Stimulated activated effector memory CD8-positive, alpha-beta T cell treated with anti-CD3 and anti-CD28 coated beads, Interleukin-12 subunit alpha, Interleukin-12 subunit beta, amount 100 ng/mL, for 72 hours (primary cell): ENCODE measurements around the gene AMBRA1.

Experiments
- ATAC-seq: fragments of 150-1000 bp; cut with Tn5 transposase; 2 replicates; pipeline ENCODE4 v1.10.0; 2021
- DNase-seq, 2 donors: peaks; one replicate each; pipeline ENCODE4 v3.0.0; 2021 to 2022; ENCODE audit warnings: low spot score in 2 of 2
- H3K27ac Mint-ChIP-seq: one replicate; pipeline ENCODE4 v1.8.0; 2022; ENCODE audit warnings: mild to moderate bottlenecking, mixed read lengths
- H3K36me3 Mint-ChIP-seq: one replicate; pipeline ENCODE4 v1.8.0; 2022; ENCODE audit warnings: mild to moderate bottlenecking, mixed read lengths
- H3K4me1 Mint-ChIP-seq: one replicate; pipeline ENCODE4 v1.8.0; 2022; ENCODE audit warnings: mixed read lengths
- H3K4me3 Mint-ChIP-seq: one replicate; pipeline ENCODE4 v1.8.0; 2022; ENCODE audit warnings: mild to moderate bottlenecking, mixed read lengths
- H3K9me3 Mint-ChIP-seq: one replicate; pipeline ENCODE4 v1.8.0; 2022; ENCODE audit warnings: mixed read lengths

AMBRA1 gene

GRCh38 chr11:46391186-46391577 lies 202.6 kb downstream of the AMBRA1 start:
- DNase-seq: no peak
- Mint-ChIP-seq H3K9me3 (no peaks in the 10 kb centered on the region), H3K27ac (no peak overlapping the region), H3K4me3 (peak overlapping the region; percentile 56), H3K36me3 (peaks cover 11% of the 10 kb centered on the region), H3K4me1 (peaks cover 44% of the 10 kb centered on the region)
- ATAC-seq: no peak

- peaks cover 11% of the 10 kb centered on the region for H3K36me3 Mint-ChIP-seq
- no peak for ATAC-seq
- peak in 1 of 2 donors; percentile 68 for DNase-seq
- H3K9me3 Mint-ChIP-seq: no peaks in the 10 kb centered on the region
- peaks cover 50% of the 10 kb centered on the region for H3K4me1 Mint-ChIP-seq
- peak overlapping the region; percentile 56 for H3K4me3 Mint-ChIP-seq
- H3K27ac Mint-ChIP-seq: no peak overlapping the region
Observed at GRCh38 chr11:46390331-46391171, 203.3 kb downstream of the AMBRA1 start.

DNA sequence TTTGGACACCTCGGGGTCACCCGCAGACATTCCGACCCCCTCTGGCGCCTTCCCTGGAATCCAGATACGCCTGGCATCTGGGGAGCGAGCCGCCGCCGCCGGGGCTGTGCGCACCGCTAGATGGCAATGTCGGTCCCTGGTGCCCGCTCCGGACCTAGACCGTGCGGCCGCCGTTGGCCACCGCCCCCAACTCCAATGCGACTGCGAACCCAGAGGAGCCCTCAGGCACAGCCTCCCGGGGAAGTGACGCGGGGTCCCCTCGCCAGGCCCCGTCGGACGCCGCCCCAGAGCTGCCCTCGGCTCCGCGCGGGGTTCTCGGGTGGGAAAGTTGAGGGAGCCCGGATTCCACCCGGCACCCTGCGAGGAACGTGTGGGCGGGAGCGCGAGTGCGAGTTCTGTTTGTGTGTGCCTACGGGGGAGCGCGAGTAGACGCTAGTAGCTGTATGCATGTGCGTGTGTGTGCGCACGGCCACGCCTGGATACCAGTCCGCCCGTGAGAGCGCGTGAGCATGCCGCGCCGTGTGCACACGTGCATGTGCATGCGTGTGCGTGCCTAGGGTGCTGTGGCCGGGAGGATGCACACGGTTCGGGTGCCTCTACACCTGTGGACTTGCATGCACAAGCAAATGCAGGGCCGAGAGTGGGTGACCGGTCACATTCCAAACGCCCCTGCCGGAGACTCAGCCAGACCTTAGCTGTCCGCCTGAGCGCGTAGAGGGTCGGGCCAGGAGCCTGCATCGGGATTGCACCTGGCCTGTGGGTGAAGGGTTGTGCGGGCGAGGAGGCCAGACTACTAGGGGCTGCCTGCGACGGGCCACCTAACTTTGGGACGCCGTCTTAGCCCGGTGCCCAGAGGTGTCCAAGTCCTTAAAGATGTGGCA lies 204.1 kb downstream of the AMBRA1 start:
- H3K4me1 Mint-ChIP-seq: peaks cover 50% of the 10 kb centered on the region
- no peak overlapping the region for H3K27ac Mint-ChIP-seq
- no peaks in the 10 kb centered on the region for H3K9me3 Mint-ChIP-seq
- ATAC-seq (peak; percentile 68), DNase-seq (peak in 1 of 2 donors; percentile 87)
- H3K4me3 Mint-ChIP-seq: peak overlapping the region; percentile 56
- peaks cover 11% of the 10 kb centered on the region for H3K36me3 Mint-ChIP-seq

GRCh38 chr11:46388619-46389449 lies 205.0 kb downstream of the AMBRA1 start:
- DNase-seq: peak in 1 of 2 donors; percentile 52
- no peak for ATAC-seq
- Mint-ChIP-seq H3K27ac (no peak overlapping the region), H3K4me3 (peak overlapping the region; percentile 56), H3K36me3 (peaks cover 11% of the 10 kb centered on the region), H3K9me3 (no peaks in the 10 kb centered on the region), H3K4me1 (peaks cover 50% of the 10 kb centered on the region)

DNA sequence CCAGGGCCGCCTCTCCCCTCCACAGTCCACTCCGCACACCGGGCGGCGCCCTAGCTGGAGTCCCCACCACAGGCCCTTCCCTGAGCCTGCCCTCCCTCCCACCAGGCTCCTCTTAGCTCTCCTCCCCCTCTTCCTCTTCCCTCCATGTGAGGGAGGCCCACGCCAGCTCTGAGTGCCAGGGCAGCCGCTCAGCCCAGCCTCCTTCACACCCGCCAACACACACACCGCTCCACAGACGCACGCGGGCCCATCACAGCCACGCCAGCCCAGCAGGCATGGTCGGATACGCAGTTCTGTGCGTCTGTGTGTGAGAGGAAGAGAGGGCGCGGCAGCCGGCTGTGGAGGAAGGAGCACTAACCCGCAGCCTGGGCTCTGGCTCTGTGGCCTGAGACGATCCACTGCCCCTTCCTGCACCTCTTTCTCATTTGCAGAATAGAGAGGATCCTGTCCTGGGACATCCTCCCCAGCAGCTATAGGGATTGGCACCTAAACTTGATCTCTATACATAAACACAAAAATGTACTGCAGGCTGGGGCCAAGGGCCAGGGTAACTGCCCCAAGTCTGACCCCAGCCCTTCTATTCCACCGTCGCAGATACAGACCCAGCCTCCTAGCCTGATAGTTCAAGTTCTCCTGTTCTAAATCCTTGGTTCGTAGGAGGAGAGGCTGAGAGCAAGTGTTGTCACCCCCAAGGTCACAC lies 205.8 kb downstream of the AMBRA1 start:
- ATAC-seq: peak; percentile 8
- Mint-ChIP-seq H3K9me3 (no peaks in the 10 kb centered on the region), H3K36me3 (peaks cover 11% of the 10 kb centered on the region), H3K4me3 (peak overlapping the region; percentile 25), H3K27ac (no peak overlapping the region), H3K4me1 (peaks cover 46% of the 10 kb centered on the region)
- peak in 1 of 2 donors; percentile 54 for DNase-seq

- no peak overlapping the region for H3K4me3 Mint-ChIP-seq
- no peak for ATAC-seq
- H3K27ac Mint-ChIP-seq: no peak overlapping the region
- DNase-seq: no peak
- H3K36me3 Mint-ChIP-seq: peaks cover 7% of the 10 kb centered on the region
- H3K9me3 Mint-ChIP-seq: no peaks in the 10 kb centered on the region
- H3K4me1 Mint-ChIP-seq: peaks cover 40% of the 10 kb centered on the region
Observed at GRCh38 chr11:46387456-46387855, 206.4 kb downstream of the AMBRA1 start.

DNA sequence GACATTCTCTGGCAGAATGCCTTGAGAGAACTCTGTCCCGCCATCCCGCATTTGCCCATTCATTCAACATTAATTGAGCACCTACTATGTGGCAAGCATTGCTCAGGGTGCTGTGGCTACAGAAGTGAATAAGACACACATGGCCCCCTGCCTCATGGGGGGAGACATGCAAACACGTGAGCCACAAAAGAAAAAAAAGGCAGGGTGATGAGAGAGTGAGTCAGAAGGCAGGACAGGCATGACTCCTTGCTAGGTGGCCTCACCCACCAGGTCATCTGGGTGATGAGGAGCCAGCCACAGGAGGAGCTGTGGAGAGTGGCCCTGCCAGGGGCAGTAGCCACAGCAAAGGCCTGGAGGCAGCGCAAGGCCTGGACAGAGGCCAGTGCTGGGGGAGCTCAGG lies 207.1 kb downstream of the AMBRA1 start:
- DNase-seq (peak in 1 of 2 donors; percentile 47), ATAC-seq (peak; percentile 14)
- H3K4me1 Mint-ChIP-seq: peaks cover 46% of the 10 kb centered on the region
- no peak overlapping the region for H3K4me3 Mint-ChIP-seq
- H3K9me3 Mint-ChIP-seq: no peaks in the 10 kb centered on the region
- H3K27ac Mint-ChIP-seq: peak overlapping the region; percentile 57
- peaks cover 12% of the 10 kb centered on the region for H3K36me3 Mint-ChIP-seq

DNA sequence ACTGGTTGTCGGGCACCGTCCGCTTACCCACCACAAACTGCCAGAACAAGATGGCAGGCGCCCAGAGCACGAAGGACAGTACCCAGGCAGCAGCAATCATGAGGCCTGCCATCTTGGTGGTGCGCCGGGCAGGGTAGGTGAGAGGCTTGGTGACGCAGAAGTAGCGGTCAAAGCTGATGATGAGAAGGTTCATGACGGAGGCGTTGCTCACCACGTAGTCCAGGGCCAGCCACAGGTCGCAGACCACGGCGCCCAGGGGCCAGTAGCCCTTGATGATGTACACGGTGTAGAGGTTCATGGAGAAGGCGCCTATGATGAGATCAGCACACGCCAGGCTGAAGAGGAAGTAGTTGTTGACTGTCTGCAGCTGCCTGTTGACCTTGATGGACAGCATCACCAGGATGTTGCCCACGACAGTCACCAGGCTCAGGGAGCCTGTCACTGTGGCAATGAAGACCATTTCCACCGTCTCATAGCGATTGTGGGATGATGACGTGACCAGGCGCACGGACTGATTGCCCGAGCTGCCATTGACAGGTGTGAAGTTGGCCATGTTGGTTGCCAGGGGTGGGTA lies 207.7 kb downstream of the AMBRA1 start:
- Mint-ChIP-seq H3K36me3 (peaks cover 13% of the 10 kb centered on the region), H3K4me3 (no peak overlapping the region), H3K27ac (peak overlapping the region; percentile 57), H3K9me3 (no peaks in the 10 kb centered on the region), H3K4me1 (peaks cover 46% of the 10 kb centered on the region)
- no peak for ATAC-seq
- DNase-seq: peak in 1 of 2 donors; percentile 47

GRCh38 chr11:46385169-46386004 lies 208.4 kb downstream of the AMBRA1 start:
- Mint-ChIP-seq H3K36me3 (peaks cover 14% of the 10 kb centered on the region), H3K9me3 (no peaks in the 10 kb centered on the region), H3K4me3 (no peak overlapping the region), H3K27ac (no peak overlapping the region), H3K4me1 (peaks cover 42% of the 10 kb centered on the region)
- DNase-seq (peak in 1 of 2 donors; percentile 45), ATAC-seq (no peak)

- ATAC-seq (no peak), DNase-seq (peak in 1 of 2 donors; percentile 47)
- no peak overlapping the region for H3K4me3 Mint-ChIP-seq
- no peaks in the 10 kb centered on the region for H3K9me3 Mint-ChIP-seq
- no peak overlapping the region for H3K27ac Mint-ChIP-seq
- peaks cover 14% of the 10 kb centered on the region for H3K36me3 Mint-ChIP-seq
- peaks cover 39% of the 10 kb centered on the region for H3K4me1 Mint-ChIP-seq
Observed at GRCh38 chr11:46383974-46384701, 209.7 kb downstream of the AMBRA1 start.

DNA sequence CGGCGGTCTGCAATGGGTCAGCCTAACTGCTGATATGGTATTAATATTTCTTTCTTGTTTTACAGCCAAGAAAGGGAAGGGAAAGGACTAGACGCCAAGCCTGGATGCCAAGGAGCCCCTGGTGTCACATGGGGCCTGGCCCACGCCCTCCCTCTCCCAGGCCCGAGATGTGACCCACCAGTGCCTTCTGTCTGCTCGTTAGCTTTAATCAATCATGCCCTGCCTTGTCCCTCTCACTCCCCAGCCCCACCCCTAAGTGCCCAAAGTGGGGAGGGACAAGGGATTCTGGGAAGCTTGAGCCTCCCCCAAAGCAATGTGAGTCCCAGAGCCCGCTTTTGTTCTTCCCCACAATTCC lies 210.4 kb downstream of the AMBRA1 start:
- DNase-seq (no peak), ATAC-seq (no peak)
- Mint-ChIP-seq H3K9me3 (no peaks in the 10 kb centered on the region), H3K27ac (no peak overlapping the region), H3K4me3 (no peak overlapping the region), H3K36me3 (peaks cover 19% of the 10 kb centered on the region), H3K4me1 (peaks cover 42% of the 10 kb centered on the region)

- peak overlapping the region; percentile 68 for H3K4me3 Mint-ChIP-seq
- no peak overlapping the region for H3K27ac Mint-ChIP-seq
Observed at GRCh38 chr11:46382646-46383403, 211.0 kb downstream of the AMBRA1 start.

More at GRCh38 chr11:46382646-46383403, 211.0 kb downstream of the AMBRA1 start:
- Mint-ChIP-seq H3K36me3 (peaks cover 23% of the 10 kb centered on the region), H3K4me1 (peaks cover 37% of the 10 kb centered on the region), H3K9me3 (no peaks in the 10 kb centered on the region)
- DNase-seq: no peak
- no peak for ATAC-seq
